Transverse colon (tissue), 4 donors: ENCODE results near the gene SNRPD2.

Experiments used
- CTCF ChIP-seq, 5 experiments: fragments of 200-600 bp in 3 of 5; fragments of 450-650 bp in 2 of 5; sonication (generic) in 3 of 5; IDR thresholded peaks; 1 replicate in 2 of 5; 2 replicates in 3 of 5; pipeline ENCODE4 v1.5.1; 2016 to 2017; ENCODE audit warnings: antibody characterized with exemption in 5 of 5, inconsistent platforms in 3 of 5, mild to moderate bottlenecking in 2 of 5, moderate library complexity in 1 of 5
- EP300 ChIP-seq: sonication (generic); formaldehyde crosslinking; IDR thresholded peaks from one replicate; pipeline ENCODE4 v1.6.1; 2017; ENCODE audit warnings: antibody characterized with exemption, low read depth
- POLR2A ChIP-seq: fragments of 450-650 bp; IDR thresholded peaks from one replicate; pipeline ENCODE4 v1.6.1; 2016; ENCODE audit warnings: antibody characterized with exemption, mild to moderate bottlenecking, moderate library complexity
- POLR2AphosphoS5 ChIP-seq, 3 donors: sonication (generic); formaldehyde crosslinking; IDR thresholded peaks; one replicate each; pipeline ENCODE4 v1.6.1; 2016; ENCODE audit warnings: antibody characterized with exemption in 3 of 3

- TF ChIP-seq POLR2A = no peak
- TF ChIP-seq CTCF (IDR thresholded peaks at IDR 0.05) = no peak
- TF ChIP-seq POLR2AphosphoS5 (IDR thresholded peaks at IDR 0.05) = no peak
- no peak for TF ChIP-seq EP300
Measured at GRCh38 chr19:45717983-45718650, 26.4 kb upstream of the SNRPD2 start.
